A549 (cell line): ENCODE measurements around the gene KCND1.

Source experiments
- EP300 ChIP-seq, 2 experiments: fragments of >200 bp; sonication (Bioruptor Twin); formaldehyde crosslinking; IDR thresholded peaks; 2 replicates in 1 of 2; 3 replicates in 1 of 2; pipeline ENCODE4 v1.6.1; 2016 to 2017
- HES2 ChIP-seq: fragments of >200 bp; sonication (Bioruptor Twin); formaldehyde crosslinking; IDR thresholded peaks from 2 replicates; pipeline ENCODE4 v1.6.1; 2016
- HOXA7 ChIP-seq: fragments of 250-450 bp; sonication (Bioruptor Pico); IDR thresholded peaks from 2 replicates; pipeline ENCODE4 v1.5.0; 2020; ENCODE audit warnings: mild to moderate bottlenecking, moderate library complexity
- MYC ChIP-seq: IDR thresholded peaks from 2 replicates; pipeline ENCODE4 v1.6.1; 2012; ENCODE audit warnings: mild to moderate bottlenecking, inconsistent platforms, low read length, improper control_type of control experiment, borderline replicate concordance
- REST ChIP-seq: fragments of 200-600 bp; sonication (generic); IDR thresholded peaks from 2 replicates; pipeline ENCODE4 v1.6.1; 2016; ENCODE audit warnings: antibody characterized with exemption, mild to moderate bottlenecking, moderate library complexity

- TF ChIP-seq EP300 (IDR thresholded peaks at IDR 0.05) (no peak), HOXA7 (CRISPR knock-in tag) (no peak), MYC (no peak), HES2 (no peak), REST (no peak)
Measured at GRCh38 chrX:48968377-48968776, 3.3 kb downstream of the KCND1 start.
